Activated CD8-positive, alpha-beta T cell treated with anti-CD3 and anti-CD28 coated beads for 36 hours (primary cell): ENCODE measurements around the gene CERS1. TPM values are rescaled to one million over a fixed set of nuclear protein-coding genes. Genes with fewer than 3 reads are reported as not detected.

Experiments
- ATAC-seq: fragments of 200-7000 bp; cut with Tn5 transposase; one replicate; pipeline ENCODE4 v1.10.0; 2021; ENCODE audit warnings: mild to moderate bottlenecking, moderate library complexity
- CTCF ChIA-PET: fragments of 350-600 bp; sonication (Branson Sonifier 250); formaldehyde crosslinking; loops from one replicate; lab custom pipeline; 2021; ENCODE audit warnings: antibody characterized with exemption; lab: Charles Lee
- POLR2A ChIA-PET: fragments of 350-600 bp; sonication (Branson Sonifier 250); formaldehyde crosslinking; loops from one replicate; lab custom pipeline; 2021; ENCODE audit warnings: antibody characterized with exemption; lab: Charles Lee
- DNase-seq: peaks from one replicate; pipeline ENCODE4 v3.0.0-alpha.2; 2020
- H3K27ac Mint-ChIP-seq: one replicate; pipeline ENCODE4 v1.8.0; 2021; ENCODE audit warnings: mild to moderate bottlenecking, mixed read lengths
- H3K27me3 Mint-ChIP-seq: one replicate; pipeline ENCODE4 v1.8.0; 2021; ENCODE audit warnings: mixed read lengths
- H3K36me3 Mint-ChIP-seq: one replicate; pipeline ENCODE4 v1.8.0; 2021; ENCODE audit warnings: low read depth, mixed read lengths
- H3K4me1 Mint-ChIP-seq: one replicate; pipeline ENCODE4 v1.8.0; 2021; ENCODE audit warnings: low read depth, mixed read lengths
- H3K4me3 Mint-ChIP-seq: one replicate; pipeline ENCODE4 v1.8.0; 2021; ENCODE audit warnings: mild to moderate bottlenecking, moderate library complexity, mixed read lengths
- H3K9me3 Mint-ChIP-seq: one replicate; pipeline ENCODE4 v1.8.0; 2021; ENCODE audit warnings: mixed read lengths
- CTCF ChIP-seq: fragments of 200-600 bp; IDR thresholded peaks from one replicate; pipeline ENCODE4 v1.8.0; 2022; ENCODE audit warnings: antibody characterized with exemption, mild to moderate bottlenecking
- intact Hi-C: fragments of 100-400 bp; cut with micrococcal nuclease; formaldehyde crosslinking; loops from one replicate; pipeline ENCODE4 v1.10.0; 2022
- total RNA-seq, 2 experiments: library from RNA; stranded (reverse); gene quantifications; one replicate each; pipeline ENCODE4 v1.2.3, GENCODE V29; 2021

CERS1 gene
- total RNA-seq, 2 experiments from 2014 or later: 0.18 to 0.36 TPM

DNA sequence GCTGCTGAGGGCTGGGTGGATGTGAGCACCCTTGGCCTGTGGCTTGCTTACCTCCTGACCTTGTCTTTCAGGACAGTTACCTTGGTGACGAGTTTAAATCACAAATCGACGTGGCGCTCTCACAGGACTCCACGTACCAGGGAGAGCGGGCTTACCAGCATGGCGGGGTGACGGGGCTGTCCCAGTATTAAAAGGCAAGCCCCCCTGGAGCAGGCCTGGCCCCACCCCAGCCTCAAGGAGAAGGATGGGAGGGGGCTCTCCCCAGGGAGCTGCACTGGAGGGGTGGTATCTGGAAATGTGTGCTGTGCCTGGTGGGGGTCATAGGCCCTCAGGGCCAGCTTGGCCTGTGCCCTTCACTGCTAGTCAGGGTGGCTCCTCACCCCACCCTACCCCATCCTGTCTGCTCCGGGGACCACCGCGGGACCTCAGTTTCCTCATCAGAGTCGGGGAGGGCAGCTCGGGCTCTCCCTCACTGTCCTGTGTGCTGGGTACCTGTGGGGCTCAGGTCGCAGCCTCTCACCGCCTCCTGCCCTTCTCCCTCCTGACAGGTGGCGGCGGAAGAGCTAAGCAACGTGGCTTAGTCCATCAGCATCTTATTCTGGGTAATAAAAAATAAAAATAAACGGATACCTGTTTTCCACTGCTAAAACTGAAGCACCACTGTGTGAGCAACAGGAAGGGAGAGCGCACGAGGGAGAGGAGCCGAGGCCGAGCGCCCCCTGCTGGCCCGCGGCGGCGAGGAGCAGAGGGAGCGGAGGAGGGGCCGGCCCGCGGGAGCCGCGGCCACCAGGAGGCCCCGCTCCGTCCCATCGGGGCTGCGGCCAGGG, 29.8 kb downstream of the CERS1 start:
- DNase-seq: peak; percentile 74
- peak; percentile 100 for TF ChIP-seq CTCF
- no peaks in the 10 kb centered on the region for H3K9me3 Mint-ChIP-seq
- POLR2A ChIA-PET: interaction anchor here (0.8 kb wide), 1 partner anchor 34 kb away, joined by 3 read pairs; the partner anchor contains the start of gene UPF1
- no peak overlapping the region for H3K4me3 Mint-ChIP-seq
- no peak overlapping the region for H3K27ac Mint-ChIP-seq
- peaks cover 3% of the 10 kb centered on the region for H3K4me1 Mint-ChIP-seq
- H3K36me3 Mint-ChIP-seq: peaks cover 43% of the 10 kb centered on the region
- peak; percentile 86 for ATAC-seq
- intact Hi-C loops: no loop called here
- CTCF ChIA-PET: interaction anchor here (0.7 to 5.0 kb wide), 14 partner anchors 8 to 392 kb away, joined by 3 to 38 read pairs (median 3); partner anchors contain the start of genes COPE, DDX49 and REX1BD
- H3K27me3 Mint-ChIP-seq: no peaks in the 10 kb centered on the region

- ChIA-PET POLR2A (interaction anchor here (0.8 kb wide), 1 partner anchor 33 kb away, joined by 3 read pairs; the partner anchor contains the start of gene UPF1), CTCF (interaction anchor here (0.7 to 5.0 kb wide), 12 partner anchors 7 to 277 kb away, joined by 3 to 38 read pairs (median 3); partner anchors contain the start of genes COPE, DDX49 and REX1BD)
- no peak overlapping the region for H3K27ac Mint-ChIP-seq
- H3K4me3 Mint-ChIP-seq: no peak overlapping the region
- intact Hi-C loops: no loop called here
- TF ChIP-seq CTCF: no peak
- peaks cover 47% of the 10 kb centered on the region for H3K36me3 Mint-ChIP-seq
- no peaks in the 10 kb centered on the region for H3K27me3 Mint-ChIP-seq
- DNase-seq (no peak), ATAC-seq (no peak)
- H3K4me1 Mint-ChIP-seq: no peaks in the 10 kb centered on the region
- no peaks in the 10 kb centered on the region for H3K9me3 Mint-ChIP-seq
Measured at GRCh38 chr19:18865106-18865972, 30.6 kb downstream of the CERS1 start.

GRCh38 chr19:18863843-18864362, 32.1 kb downstream of the CERS1 start:
- no peaks in the 10 kb centered on the region for H3K27me3 Mint-ChIP-seq
- ATAC-seq (no peak), DNase-seq (no peak)
- POLR2A ChIA-PET: no interaction called here
- peaks cover 49% of the 10 kb centered on the region for H3K36me3 Mint-ChIP-seq
- H3K4me1 Mint-ChIP-seq: no peaks in the 10 kb centered on the region
- TF ChIP-seq CTCF: no peak
- H3K9me3 Mint-ChIP-seq: no peaks in the 10 kb centered on the region
- no peak overlapping the region for H3K27ac Mint-ChIP-seq
- H3K4me3 Mint-ChIP-seq: no peak overlapping the region
- CTCF ChIA-PET: interaction anchor here (1.0 to 5.0 kb wide), 2 partner anchors 19 to 402 kb away, joined by 3 to 38 read pairs; no protein-coding TSS in a partner anchor
- intact Hi-C loops: no loop called here

- Mint-ChIP-seq H3K4me1 (no peaks in the 10 kb centered on the region), H3K36me3 (peaks cover 50% of the 10 kb centered on the region), H3K4me3 (no peak overlapping the region), H3K27me3 (no peaks in the 10 kb centered on the region), H3K9me3 (no peaks in the 10 kb centered on the region), H3K27ac (no peak overlapping the region)
- DNase-seq: no peak
- intact Hi-C loops: no loop called here
- CTCF ChIA-PET: interaction anchor here (1.0 to 5.0 kb wide), 3 partner anchors 15 to 401 kb away, joined by 3 to 38 read pairs (median 4); no protein-coding TSS in a partner anchor
- TF ChIP-seq CTCF: no peak
- ATAC-seq: no peak
- POLR2A ChIA-PET: no interaction called here
Measured at GRCh38 chr19:18862976-18863842, 32.7 kb downstream of the CERS1 start.
